Amygdala (tissue), 56 donors: Measurements from ENCODE around the gene LUC7L2.
A peak's percentile ranks its signal among the peaks of the same experiment; 100 is the strongest.
"Not testable (repeated sequence)": the region's sequence is repeated elsewhere in the genome, so short reads cannot be mapped to it uniquely, and the experiment has no call there.

Experiments
- DNase-seq, 56 donors: peaks; one replicate each; lab custom pipeline; 2025; lab: John Stamatoyannopoulos, UW

The LUC7L2 gene

GRCh38 chr7:139359366-139360209 lies at the start of gene LUC7L2:
Gene LUC7L2, plus strand, starts transcription at chr7:139359894. Its CDS starts 368 bp downstream, at chr7:139360262.
- DNase-seq, result peak; percentile 72 to 100 (median 98)

GRCh38 chr7:139317939-139318505 lies 41.7 kb upstream of the LUC7L2 start:
- DNase-seq, result no peak

- DNase-seq, result no peak
Observed at GRCh38 chr7:139321071-139321745, 38.5 kb upstream of the LUC7L2 start.

- DNase-seq, result not testable (repeated sequence)
Observed at GRCh38 chr7:139324709-139325108, 35.0 kb upstream of the LUC7L2 start.

GRCh38 chr7:139328375-139328774 lies 31.3 kb upstream of the LUC7L2 start:
- DNase-seq, result no peak

GRCh38 chr7:139329119-139329518 lies 30.6 kb upstream of the LUC7L2 start:
- no peak for DNase-seq

GRCh38 chr7:139330333-139331030 lies 29.2 kb upstream of the LUC7L2 start:
- DNase-seq, result no peak

GRCh38 chr7:139332697-139333359 lies 26.9 kb upstream of the LUC7L2 start:
- DNase-seq, result no peak

- not testable (repeated sequence) for DNase-seq
Observed at GRCh38 chr7:139333443-139333842, 26.3 kb upstream of the LUC7L2 start.

- DNase-seq, result no peak
Observed at GRCh38 chr7:139334399-139335150, 25.1 kb upstream of the LUC7L2 start.

GRCh38 chr7:139339025-139339424 lies 20.7 kb upstream of the LUC7L2 start:
- DNase-seq, result no peak

GRCh38 chr7:139339698-139340036 lies 20.0 kb upstream of the LUC7L2 start:
- no peak for DNase-seq

- peak; percentile 60 to 100 (median 95) for DNase-seq
Observed at GRCh38 chr7:139340037-139340807, 19.5 kb upstream of the LUC7L2 start.

GRCh38 chr7:139340808-139341057 lies 19.0 kb upstream of the LUC7L2 start:
- no peak for DNase-seq

- DNase-seq, result peak; percentile 29 to 98 (median 91)
Observed at GRCh38 chr7:139341058-139341775, 18.5 kb upstream of the LUC7L2 start, which contains the start of gene FMC1. Gene FMC1, plus strand, starts transcription at chr7:139341337. Its CDS starts 48 bp downstream, at chr7:139341385.

GRCh38 chr7:139341776-139342226 lies 17.9 kb upstream of the LUC7L2 start:
- DNase-seq, result peak in 1 of 56 donors; percentile 91

GRCh38 chr7:139345042-139345441 lies 14.7 kb upstream of the LUC7L2 start:
- no peak for DNase-seq

- DNase-seq, result no peak
Observed at GRCh38 chr7:139351027-139351426, 8.7 kb upstream of the LUC7L2 start.
